SK-N-SH treated with all-trans-retinoic acid at 6 μM for 48 hours (cell line): Measurements from ENCODE around the gene IDUA.

Experiments used
- ARNTL ChIP-seq: fragments of 450-650 bp; formaldehyde crosslinking; IDR thresholded peaks from 2 replicates; pipeline ENCODE4 v1.5.0; 2020; ENCODE audit warnings: low read depth, mild to moderate bottlenecking, moderate library complexity, borderline replicate concordance
- BACH2 ChIP-seq: fragments of 250-450 bp; sonication (Bioruptor Pico); IDR thresholded peaks from 2 replicates; pipeline ENCODE4 v1.9.0; 2021; ENCODE audit warnings: mild to moderate bottlenecking, borderline replicate concordance
- CSDC2 ChIP-seq: fragments of 250-450 bp; sonication (Bioruptor Pico); IDR thresholded peaks from 2 replicates; pipeline ENCODE4 v1.5.0; 2020; ENCODE audit warnings: mild to moderate bottlenecking, moderate library complexity
- OSR1 ChIP-seq: fragments of 250-450 bp; sonication (Bioruptor Pico); IDR thresholded peaks from 2 replicates; pipeline ENCODE4 v1.8.0; 2022; ENCODE audit warnings: moderate library complexity, mild to moderate bottlenecking, inconsistent platforms
- PPARA ChIP-seq: fragments of 250-450 bp; sonication (Bioruptor Pico); IDR thresholded peaks from 2 replicates; pipeline ENCODE4 v1.5.0; 2020; ENCODE audit warnings: mild to moderate bottlenecking, borderline replicate concordance
- RARB ChIP-seq: fragments of 250-450 bp; sonication (Bioruptor Pico); IDR thresholded peaks from 2 replicates; pipeline ENCODE4 v1.8.0; 2021; ENCODE audit warnings: mild to moderate bottlenecking, moderate library complexity
- ZC3H10 ChIP-seq: fragments of 250-450 bp; sonication (Bioruptor Pico); IDR thresholded peaks from 2 replicates; pipeline ENCODE4 v1.5.1; 2021; ENCODE audit warnings: mild to moderate bottlenecking, moderate library complexity
- ZFP3 ChIP-seq: fragments of 250-450 bp; sonication (Bioruptor Pico); IDR thresholded peaks from 2 replicates; pipeline ENCODE4 v1.5.0; 2020; ENCODE audit warnings: mild to moderate bottlenecking, moderate library complexity
- ZFP30 ChIP-seq: fragments of 450-650 bp; formaldehyde crosslinking; IDR thresholded peaks from 2 replicates; pipeline ENCODE4 v1.5.0; 2022; ENCODE audit warnings: mild to moderate bottlenecking, moderate library complexity
- ZNF565 ChIP-seq: fragments of 450-650 bp; formaldehyde crosslinking; conservative IDR thresholded peaks from 2 replicates; pipeline ENCODE4 v1.5.0; 2020; ENCODE audit warnings: low read depth, mild to moderate bottlenecking, moderate library complexity
- ZNF70 ChIP-seq: fragments of 450-650 bp; formaldehyde crosslinking; IDR thresholded peaks from 2 replicates; pipeline ENCODE4 v1.5.0; 2020; ENCODE audit warnings: mild to moderate bottlenecking, moderate library complexity
- ZNF8 ChIP-seq: fragments of 450-650 bp; formaldehyde crosslinking; IDR thresholded peaks from 2 replicates; pipeline ENCODE4 v1.5.0; 2020; ENCODE audit warnings: mild to moderate bottlenecking, moderate library complexity
- TF ChIP-seq, protein P1 (sequence below): fragments of 250-450 bp; sonication (Bioruptor Pico); IDR thresholded peaks from 2 replicates; pipeline ENCODE4 v1.8.0; 2020; ENCODE audit warnings: mild to moderate bottlenecking, moderate library complexity, borderline replicate concordance
- TF ChIP-seq, protein P2 (sequence below): fragments of 250-450 bp; sonication (Bioruptor Pico); IDR thresholded peaks from 2 replicates; pipeline ENCODE4 v1.5.1; 2020; ENCODE audit warnings: low read depth, mild to moderate bottlenecking, moderate library complexity

DNA sequence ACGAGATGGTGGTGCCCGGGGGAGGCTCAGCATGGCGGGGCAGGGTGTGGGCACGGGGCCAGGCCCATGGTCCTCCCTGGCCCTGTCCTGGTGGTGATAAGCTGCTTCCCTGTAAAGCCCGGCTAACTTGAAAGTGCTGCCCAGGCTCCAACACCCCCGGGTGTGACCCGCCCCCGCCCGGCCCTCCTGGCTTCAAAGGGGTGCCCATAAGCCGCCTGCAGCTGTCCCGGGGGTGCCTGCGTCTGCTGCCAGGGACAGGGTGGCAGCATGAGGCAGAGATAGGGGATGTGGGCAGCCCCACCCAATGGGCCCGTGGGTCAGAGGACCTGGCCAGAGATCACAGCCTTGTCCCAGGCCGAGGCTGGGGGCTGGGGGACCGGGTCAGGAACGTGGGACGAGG is 42.7 kb downstream of the IDUA start:
- TF ChIP-seq, protein P1, sequence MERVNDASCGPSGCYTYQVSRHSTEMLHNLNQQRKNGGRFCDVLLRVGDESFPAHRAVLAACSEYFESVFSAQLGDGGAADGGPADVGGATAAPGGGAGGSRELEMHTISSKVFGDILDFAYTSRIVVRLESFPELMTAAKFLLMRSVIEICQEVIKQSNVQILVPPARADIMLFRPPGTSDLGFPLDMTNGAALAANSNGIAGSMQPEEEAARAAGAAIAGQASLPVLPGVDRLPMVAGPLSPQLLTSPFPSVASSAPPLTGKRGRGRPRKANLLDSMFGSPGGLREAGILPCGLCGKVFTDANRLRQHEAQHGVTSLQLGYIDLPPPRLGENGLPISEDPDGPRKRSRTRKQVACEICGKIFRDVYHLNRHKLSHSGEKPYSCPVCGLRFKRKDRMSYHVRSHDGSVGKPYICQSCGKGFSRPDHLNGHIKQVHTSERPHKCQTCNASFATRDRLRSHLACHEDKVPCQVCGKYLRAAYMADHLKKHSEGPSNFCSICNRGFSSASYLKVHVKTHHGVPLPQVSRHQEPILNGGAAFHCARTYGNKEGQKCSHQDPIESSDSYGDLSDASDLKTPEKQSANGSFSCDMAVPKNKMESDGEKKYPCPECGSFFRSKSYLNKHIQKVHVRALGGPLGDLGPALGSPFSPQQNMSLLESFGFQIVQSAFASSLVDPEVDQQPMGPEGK (CRISPR knock-in tag): no peak
- no peak for TF ChIP-seq CSDC2 (CRISPR knock-in tag)
- TF ChIP-seq OSR1 (CRISPR knock-in tag): no peak
- TF ChIP-seq, protein P2, sequence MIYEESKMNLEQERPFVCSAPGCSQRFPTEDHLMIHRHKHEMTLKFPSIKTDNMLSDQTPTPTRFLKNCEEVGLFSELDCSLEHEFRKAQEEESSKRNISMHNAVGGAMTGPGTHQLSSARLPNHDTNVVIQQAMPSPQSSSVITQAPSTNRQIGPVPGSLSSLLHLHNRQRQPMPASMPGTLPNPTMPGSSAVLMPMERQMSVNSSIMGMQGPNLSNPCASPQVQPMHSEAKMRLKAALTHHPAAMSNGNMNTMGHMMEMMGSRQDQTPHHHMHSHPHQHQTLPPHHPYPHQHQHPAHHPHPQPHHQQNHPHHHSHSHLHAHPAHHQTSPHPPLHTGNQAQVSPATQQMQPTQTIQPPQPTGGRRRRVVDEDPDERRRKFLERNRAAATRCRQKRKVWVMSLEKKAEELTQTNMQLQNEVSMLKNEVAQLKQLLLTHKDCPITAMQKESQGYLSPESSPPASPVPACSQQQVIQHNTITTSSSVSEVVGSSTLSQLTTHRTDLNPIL (CRISPR knock-in tag): no peak
- no peak for TF ChIP-seq ARNTL (CRISPR knock-in tag)
- TF ChIP-seq ZNF70: no peak
- no peak for TF ChIP-seq PPARA (CRISPR knock-in tag)
- no peak for TF ChIP-seq ZFP3 (CRISPR knock-in tag)
- no peak for TF ChIP-seq RARB (CRISPR knock-in tag)
- no peak for TF ChIP-seq ZNF8 (CRISPR knock-in tag)
- TF ChIP-seq BACH2 (CRISPR knock-in tag): no peak
- TF ChIP-seq ZFP30: no peak
- TF ChIP-seq ZC3H10: no peak
- no peak for TF ChIP-seq ZNF565 (CRISPR knock-in tag)
